ENCODE results near the gene TRPC3.

DNA sequence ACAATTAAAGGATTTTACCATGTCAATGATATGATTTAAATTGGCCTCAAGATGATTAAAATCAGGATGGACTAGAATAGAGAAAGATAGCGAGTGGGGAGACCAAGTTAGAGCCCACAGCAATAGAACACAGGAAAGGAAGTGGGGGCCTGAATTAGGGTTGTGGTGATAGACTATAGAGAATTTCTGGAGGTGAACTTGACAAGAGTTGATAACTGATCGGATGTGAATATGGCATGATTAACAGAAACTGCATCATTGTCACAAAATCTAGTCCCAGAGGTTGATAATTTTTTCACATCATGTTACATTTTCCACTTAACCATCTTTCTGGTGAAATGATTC lies 26.3 kb upstream of the TRPC3 start:
- TF ChIP-seq GABPA (IDR thresholded peaks at IDR 0.05 in 1 of 2, conservative IDR thresholded peaks at IDR 0.05 in 1 of 2), result no peak
- TF ChIP-seq, protein P1, sequence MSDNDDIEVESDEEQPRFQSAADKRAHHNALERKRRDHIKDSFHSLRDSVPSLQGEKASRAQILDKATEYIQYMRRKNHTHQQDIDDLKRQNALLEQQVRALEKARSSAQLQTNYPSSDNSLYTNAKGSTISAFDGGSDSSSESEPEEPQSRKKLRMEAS (IDR thresholded peaks at IDR 0.05), result no peak
- TF ChIP-seq, protein P2, sequence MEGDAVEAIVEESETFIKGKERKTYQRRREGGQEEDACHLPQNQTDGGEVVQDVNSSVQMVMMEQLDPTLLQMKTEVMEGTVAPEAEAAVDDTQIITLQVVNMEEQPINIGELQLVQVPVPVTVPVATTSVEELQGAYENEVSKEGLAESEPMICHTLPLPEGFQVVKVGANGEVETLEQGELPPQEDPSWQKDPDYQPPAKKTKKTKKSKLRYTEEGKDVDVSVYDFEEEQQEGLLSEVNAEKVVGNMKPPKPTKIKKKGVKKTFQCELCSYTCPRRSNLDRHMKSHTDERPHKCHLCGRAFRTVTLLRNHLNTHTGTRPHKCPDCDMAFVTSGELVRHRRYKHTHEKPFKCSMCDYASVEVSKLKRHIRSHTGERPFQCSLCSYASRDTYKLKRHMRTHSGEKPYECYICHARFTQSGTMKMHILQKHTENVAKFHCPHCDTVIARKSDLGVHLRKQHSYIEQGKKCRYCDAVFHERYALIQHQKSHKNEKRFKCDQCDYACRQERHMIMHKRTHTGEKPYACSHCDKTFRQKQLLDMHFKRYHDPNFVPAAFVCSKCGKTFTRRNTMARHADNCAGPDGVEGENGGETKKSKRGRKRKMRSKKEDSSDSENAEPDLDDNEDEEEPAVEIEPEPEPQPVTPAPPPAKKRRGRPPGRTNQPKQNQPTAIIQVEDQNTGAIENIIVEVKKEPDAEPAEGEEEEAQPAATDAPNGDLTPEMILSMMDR (IDR thresholded peaks at IDR 0.05; ENCODE audit: low read depth, low read length, missing input control), result no peak
- TF ChIP-seq HNF4G (IDR thresholded peaks at IDR 0.05), result no peak
- no peak for TF ChIP-seq JUND (IDR thresholded peaks at IDR 0.05)
- TF ChIP-seq EGR1 (IDR thresholded peaks at IDR 0.05; ENCODE audit: low read depth in 2 of 2), result no peak
- TF ChIP-seq TAF1 (conservative IDR thresholded peaks at IDR 0.05), result no peak
- no peak for TF ChIP-seq SP1 (IDR thresholded peaks at IDR 0.05)
- TF ChIP-seq RAD21 (IDR thresholded peaks at IDR 0.05), result no peak
- no peak for TF ChIP-seq YY1 (IDR thresholded peaks at IDR 0.05)
- TF ChIP-seq HNF4A (conservative IDR thresholded peaks at IDR 0.05), result no peak
- TF ChIP-seq, protein P3, sequence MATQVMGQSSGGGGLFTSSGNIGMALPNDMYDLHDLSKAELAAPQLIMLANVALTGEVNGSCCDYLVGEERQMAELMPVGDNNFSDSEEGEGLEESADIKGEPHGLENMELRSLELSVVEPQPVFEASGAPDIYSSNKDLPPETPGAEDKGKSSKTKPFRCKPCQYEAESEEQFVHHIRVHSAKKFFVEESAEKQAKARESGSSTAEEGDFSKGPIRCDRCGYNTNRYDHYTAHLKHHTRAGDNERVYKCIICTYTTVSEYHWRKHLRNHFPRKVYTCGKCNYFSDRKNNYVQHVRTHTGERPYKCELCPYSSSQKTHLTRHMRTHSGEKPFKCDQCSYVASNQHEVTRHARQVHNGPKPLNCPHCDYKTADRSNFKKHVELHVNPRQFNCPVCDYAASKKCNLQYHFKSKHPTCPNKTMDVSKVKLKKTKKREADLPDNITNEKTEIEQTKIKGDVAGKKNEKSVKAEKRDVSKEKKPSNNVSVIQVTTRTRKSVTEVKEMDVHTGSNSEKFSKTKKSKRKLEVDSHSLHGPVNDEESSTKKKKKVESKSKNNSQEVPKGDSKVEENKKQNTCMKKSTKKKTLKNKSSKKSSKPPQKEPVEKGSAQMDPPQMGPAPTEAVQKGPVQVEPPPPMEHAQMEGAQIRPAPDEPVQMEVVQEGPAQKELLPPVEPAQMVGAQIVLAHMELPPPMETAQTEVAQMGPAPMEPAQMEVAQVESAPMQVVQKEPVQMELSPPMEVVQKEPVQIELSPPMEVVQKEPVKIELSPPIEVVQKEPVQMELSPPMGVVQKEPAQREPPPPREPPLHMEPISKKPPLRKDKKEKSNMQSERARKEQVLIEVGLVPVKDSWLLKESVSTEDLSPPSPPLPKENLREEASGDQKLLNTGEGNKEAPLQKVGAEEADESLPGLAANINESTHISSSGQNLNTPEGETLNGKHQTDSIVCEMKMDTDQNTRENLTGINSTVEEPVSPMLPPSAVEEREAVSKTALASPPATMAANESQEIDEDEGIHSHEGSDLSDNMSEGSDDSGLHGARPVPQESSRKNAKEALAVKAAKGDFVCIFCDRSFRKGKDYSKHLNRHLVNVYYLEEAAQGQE (IDR thresholded peaks at IDR 0.05), result no peak
- no peak for TF ChIP-seq FOXA1 (IDR thresholded peaks at IDR 0.05)

All from liver (tissue), 3 donors.